Stimulated activated CD8-positive, alpha-beta memory T cell treated with anti-CD3 and anti-CD28 coated beads, Interleukin-12 subunit alpha, Interleukin-12 subunit beta, amount 100 ng/mL, for 4 hours (primary cell): ENCODE results near the gene SRM.
"Not testable (repeated sequence)": the region's sequence is repeated elsewhere in the genome, so short reads cannot be mapped to it uniquely, and the experiment has no call there.

Experiments
- DNase-seq: peaks from one replicate; pipeline ENCODE4 v3.0.0-alpha.2; 2020; ENCODE audit warnings: low read depth

SRM gene

DNA sequence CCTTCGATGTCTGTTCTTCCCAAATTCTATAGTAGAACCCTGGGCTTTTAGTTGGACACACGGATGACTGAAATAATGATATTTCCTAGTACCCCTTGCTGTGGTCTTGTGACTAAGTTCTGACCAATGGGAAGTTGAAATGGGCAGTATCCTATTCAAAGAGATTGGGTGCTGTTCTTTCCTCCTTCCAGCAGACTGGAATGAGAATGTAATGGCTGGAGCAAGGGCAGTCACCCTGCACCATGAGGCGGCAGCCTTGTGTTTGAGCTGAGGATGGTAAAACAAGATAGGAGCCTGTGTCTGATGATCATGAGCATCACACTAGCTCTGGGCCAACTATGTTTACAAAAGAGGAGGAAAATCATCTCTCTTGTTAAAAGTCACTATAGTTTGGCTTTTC lies 5.1 kb upstream of the SRM start:
- DNase-seq: no peak

DNA sequence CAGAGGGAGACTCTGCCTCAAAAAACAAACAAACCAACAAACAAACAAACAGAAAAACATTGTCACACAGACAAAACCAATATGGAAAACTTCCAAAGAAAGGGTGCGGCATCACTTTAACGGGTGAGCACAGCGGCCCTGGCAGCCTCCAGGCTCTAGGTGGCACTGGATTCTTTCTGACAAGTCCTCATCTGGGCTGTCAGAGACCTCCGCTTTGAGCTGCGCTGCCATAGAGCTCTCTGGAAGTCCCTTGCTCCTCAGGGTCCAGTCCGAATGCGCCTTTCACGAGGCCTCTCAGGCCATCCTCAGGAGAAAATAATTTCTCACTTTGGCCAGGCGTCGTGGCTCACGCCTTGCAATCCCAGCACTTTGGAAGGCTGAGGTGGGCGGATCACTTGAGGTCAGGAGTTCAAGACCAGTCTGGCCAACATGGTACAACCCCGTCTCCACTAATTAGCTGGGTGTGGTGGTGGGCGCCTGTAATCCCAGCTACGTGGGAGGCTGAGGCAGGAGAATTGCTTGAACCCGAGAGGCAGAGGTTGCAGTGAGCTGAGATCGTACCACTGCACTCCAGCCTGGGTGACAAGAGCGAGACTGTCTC lies 4.2 kb upstream of the SRM start:
- DNase-seq: not testable (repeated sequence)

GRCh38 chr1:11062965-11063401 lies 3.2 kb upstream of the SRM start:
- no peak for DNase-seq

DNA sequence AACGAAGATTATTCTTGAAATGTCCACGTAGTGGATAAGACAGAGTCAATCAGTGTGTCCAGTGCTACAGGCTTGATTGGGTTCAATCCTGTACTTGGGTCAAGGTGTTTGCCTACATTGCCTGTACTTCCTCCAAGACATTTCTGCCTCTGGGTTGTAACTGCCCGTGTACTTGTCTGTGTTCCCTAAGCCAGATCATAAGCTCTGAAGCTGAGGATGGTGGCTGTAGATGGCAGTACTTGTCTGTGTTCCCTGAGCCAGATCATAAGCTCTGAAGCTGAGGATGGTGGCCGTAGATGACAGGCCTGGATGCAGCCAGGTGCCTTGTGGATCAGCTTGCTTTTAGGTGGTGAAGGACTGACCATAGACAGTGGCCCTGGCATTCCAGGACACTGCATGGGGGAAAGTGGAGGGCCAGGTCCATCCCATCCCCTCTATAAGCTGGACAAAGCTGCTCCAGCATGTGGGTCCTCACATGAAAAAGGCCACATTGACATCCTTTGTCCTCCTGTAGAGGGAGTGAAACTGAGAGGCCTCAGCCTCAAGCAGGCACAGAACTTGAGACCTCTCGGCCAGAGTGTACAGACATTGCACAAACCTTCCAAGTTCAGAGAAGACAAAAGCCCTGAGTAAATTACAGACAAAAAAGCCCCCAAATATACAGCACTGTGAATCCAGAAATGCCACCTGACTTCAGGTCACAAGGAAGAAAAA lies 2.0 kb upstream of the SRM start:
- DNase-seq: no peak

DNA sequence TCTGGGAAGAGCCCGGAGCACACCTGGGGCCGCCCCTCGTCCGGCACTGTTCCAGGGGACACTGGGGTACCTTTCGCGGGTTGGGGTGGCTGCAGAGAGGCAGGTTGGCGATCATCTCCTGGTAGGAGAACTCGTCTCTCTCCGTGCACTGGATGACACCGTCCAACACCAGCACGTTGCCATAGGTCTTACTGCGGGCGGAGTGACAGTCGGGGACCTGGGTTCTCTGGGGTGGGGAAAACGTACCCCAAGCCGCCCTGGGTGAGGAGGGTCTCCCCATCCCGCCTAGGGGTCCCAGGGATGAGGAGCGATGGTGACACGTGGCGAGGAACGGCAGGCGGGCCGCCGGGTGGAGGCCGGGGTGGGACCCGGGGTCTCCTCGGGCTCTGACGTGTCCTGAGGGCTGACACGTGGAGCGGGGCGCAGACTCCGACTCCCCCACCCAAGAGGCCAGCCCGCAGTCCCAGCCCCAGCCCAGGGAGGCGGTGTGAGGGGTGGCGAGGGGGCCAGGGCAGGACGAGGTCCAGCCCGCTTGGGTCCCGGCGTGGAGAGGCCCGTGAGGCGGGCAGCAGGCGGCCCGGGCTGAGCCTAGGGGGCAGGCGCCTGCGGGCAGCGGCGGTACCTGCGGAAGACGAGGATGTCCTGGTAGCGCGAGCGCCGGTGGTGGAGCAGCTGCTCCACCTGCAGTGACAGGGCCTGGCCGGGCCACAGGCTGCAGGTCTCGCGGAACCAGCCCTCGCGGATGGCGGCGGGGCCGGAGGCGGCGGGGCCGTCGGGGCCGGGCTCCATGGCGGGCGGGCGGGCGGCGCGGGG lies 457 bp downstream of the SRM start:
- DNase-seq: no peak

DNA sequence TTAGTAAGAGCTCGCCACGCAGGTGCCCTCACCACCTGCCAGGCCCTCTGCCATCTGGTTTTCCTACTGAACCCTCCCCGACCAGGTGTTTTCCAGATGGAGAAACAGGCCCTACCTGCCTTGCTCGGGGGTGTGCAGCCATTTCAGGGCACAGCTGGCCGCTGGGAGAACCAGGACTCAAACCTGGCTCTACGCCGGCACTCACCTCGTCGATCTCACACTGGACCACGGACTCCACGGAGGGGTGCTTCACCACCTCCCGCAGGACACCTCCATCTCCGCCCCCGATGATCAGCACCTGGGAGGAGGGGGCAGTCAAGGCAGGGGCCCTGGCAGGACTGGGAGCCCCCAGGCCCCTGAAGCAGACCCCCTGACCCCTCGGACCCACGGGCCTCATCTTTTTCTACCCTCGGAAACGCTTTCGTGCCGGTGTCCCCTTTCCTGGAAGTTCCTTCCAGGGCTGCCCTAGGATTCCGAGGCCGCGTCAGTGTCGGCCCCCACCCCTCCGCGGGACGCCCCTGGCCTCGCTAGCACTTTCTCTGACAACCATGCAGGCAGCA lies 1.1 kb downstream of the SRM start:
- DNase-seq: no peak

- DNase-seq: no peak
Observed at GRCh38 chr1:11058026-11058425, 1.8 kb downstream of the SRM start.

GRCh38 chr1:11057477-11057876 lies 2.3 kb downstream of the SRM start:
- no peak for DNase-seq

- no peak for DNase-seq
Observed at GRCh38 chr1:11056504-11056903, 3.3 kb downstream of the SRM start.

DNA sequence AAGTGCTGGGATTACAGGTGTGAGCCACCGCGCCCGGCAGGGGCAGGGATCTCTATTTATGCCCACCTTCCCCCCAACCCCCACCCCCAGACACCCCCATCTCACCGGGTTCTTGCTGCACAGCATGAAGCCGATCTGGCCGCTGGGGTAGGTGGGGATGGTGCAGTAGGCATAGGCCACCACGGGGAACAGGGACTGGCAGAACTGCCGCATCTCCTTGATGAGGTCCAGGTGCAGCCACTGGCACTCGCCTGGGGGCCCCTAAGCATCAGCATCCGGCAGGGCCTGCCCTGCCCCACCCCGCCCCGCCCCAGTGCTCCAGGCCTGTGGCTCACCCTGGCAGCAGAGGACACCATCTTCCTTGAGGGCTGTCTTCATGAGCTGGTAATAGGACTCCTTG lies 4.1 kb downstream of the SRM start:
- DNase-seq: no peak

GRCh38 chr1:11054666-11055065 lies 5.2 kb downstream of the SRM start:
- no peak for DNase-seq

GRCh38 chr1:11054181-11054580 lies 5.6 kb downstream of the SRM start:
- no peak for DNase-seq

DNA sequence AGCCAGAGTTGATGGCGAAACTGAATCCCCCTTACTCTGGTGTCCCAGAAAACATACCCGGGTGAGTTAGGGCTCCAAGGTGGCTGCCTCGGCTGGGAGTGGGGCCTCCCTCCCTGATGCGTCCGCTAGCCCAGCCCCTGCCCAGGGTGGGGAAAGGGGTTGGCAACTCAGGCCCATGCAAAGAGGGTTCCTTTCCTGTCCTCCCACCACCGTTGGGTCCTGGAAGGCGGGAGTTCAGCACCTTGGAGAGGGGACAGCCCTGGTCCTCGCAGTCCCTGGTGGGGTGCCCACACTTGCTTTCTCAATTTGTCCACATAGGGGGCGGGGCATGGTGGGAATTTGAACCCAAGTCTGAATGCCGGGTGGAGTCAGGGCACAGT lies 6.1 kb downstream of the SRM start:
- no peak for DNase-seq

- DNase-seq: no peak
Observed at GRCh38 chr1:11052839-11053757, 6.7 kb downstream of the SRM start.

DNA sequence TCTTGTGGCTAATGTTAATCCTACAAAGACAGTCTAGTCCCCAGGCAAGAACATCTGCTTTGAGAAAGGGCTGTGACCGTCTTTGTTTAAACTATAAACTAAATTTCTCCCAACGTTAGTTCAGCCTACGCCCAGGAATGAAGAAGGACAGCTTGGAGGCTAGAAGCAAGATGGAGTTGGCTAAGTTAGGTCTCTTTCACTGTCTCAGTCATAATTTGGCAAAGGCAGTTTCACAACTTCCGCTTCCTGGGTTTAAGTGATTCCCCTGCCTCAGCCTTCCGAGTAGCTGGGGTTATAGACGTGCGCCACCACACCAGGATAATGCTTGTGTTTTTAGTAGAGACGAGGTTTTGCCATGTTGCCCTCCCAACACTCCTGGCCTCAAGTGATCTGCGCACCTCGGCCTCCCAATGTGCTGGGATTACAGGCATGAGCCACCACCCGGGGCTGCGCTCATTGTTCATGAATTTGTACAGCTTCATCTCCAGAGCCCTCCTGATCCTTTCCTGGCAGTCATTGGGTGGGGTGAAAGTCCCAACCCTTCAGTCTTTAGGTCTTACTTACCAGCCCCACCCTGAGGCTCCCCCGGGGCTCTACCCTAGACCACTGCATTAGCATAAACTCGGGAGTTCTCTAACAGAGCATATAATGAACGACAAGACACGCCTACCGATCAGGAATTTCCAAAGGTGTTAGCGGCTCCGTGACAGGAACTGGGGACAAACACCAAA lies 7.9 kb downstream of the SRM start:
- no peak for DNase-seq

DNA sequence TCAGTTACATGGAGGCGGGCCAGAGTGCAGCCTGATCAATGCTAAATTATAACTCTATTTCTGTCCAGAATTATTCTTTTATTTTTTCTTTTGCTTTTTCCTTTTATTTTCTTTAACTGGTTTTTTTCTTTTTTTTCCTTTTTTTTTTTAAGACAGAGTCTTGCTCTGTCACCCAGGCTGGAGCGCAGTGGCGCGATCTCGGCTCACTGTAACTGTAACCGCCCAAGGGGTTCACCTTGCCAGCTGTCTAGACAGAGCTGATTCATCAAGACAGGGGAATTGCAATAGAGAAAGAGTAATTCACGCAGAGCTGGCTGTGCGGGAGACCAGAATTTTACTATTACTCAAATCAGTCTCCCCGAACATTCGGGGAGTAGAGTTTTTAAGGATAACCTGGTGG lies 8.7 kb downstream of the SRM start:
- DNase-seq: not testable (repeated sequence)

- no peak for DNase-seq
Observed at GRCh38 chr1:11046625-11047365, 13.0 kb downstream of the SRM start, which contains the start of gene MASP2. TSS of gene MASP2 (minus strand) at chr1:11047239. CDS start at chr1:11047207, 32 bp downstream.

DNA sequence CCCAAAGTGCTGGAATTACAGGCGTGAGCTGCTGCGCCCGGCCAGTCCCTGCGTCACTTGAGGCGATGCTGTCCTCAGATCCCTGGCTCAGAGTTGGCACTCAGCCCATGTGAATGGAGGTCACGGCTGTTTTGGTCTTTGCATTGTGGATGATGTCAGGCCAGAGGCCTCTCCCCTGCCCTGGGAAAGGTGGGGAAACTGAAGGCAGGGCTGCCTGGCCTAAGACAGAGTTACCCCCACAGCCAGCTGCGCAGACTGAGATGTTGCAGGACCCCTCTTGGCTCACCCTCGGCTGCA lies 13.6 kb downstream of the SRM start:
- DNase-seq: no peak

- DNase-seq: no peak
Observed at GRCh38 chr1:11045428-11046269, 14.2 kb downstream of the SRM start.
